Activated T-helper 1 cell treated with Interleukin-2 at 50 U/mL for 16 hours (primary cell): Measurements from ENCODE around the gene TMEM132C.

Experiments
- DNase-seq: peaks from one replicate; pipeline ENCODE4 v3.0.0-alpha.2; 2020; ENCODE audit warnings: low read depth

The TMEM132C gene

DNA sequence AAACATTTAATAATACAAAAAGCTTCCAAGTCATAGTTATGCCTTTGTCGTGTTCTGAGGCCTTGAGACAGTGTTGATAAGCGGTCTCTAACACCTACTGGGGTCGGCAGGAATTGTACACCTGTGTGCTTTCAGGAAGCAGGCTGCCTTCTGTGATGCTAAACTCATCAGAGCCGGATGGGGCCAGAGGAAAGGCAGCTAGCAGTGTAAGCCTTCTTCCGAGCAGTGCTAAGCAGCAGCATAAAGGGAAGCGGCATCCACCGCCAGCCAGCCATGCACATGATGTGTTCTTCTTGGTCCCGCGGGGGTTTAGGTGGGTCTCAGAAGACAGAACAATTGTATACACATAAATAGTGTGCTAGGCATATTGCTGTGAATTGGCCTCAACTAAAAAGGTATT is 397.5 kb downstream of the TMEM132C start:
- no peak for DNase-seq

DNA sequence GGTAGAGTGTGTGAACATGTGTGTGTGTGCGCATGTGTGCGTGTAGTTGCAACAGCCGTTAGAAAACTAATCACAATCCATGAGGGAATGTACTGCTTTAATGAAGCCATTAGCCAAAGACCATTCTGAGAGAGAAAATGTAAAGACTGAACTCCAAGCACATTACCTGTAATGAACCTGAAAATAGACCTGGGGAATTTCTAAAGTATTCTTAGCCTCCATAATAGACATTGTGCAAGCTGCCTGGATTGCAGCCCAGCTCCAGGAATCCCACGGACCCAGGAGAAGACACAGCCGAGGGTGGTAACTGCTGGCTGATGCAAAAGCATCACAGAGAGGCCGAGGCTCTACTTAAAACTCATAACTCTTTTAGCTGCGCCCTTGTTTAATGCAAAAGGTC is 400.2 kb downstream of the TMEM132C start:
- DNase-seq = no peak

DNA sequence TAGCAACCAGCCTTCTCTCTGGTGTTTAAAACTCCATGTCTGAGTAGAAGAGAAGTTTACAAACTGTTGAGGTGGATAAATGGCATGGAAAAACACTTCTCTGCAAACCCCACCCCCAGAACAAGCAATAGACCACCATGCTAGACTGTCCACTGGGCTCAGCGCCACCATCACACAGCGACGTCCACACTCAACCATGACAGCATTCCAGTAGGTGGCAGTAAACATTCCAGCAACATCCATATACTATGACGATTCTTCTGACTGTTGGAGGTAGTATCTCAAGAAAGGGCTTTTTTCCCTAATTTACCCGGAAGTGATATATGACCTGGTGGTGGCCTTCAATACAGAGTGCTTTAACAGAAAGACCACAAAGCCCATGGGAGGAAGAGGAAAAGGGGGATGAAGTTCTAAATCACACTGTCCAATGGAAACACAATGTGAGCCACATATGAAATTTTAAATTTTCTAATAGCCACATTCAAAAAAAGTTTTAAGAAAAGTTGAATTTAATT is 404.6 kb downstream of the TMEM132C start:
- no peak for DNase-seq

DNA sequence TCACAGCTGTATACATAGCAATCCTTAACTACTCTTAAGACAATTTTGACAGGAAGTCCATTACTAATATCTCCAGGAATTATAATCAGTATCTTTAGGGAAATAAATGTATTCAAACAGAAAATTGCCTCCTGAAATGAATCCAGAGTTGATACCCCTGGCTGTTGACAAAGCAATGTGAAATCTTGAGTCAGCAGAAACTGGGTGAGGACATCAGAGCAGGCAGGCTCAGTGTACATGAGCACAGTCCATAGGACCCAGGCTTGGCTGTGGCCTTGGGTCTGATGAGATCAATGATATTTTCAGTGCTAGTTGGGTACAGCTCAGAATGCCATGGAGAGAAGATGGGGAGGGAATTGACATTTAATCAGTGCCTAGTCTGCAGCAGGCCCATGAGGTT is 405.5 kb downstream of the TMEM132C start:
- no peak for DNase-seq

DNA sequence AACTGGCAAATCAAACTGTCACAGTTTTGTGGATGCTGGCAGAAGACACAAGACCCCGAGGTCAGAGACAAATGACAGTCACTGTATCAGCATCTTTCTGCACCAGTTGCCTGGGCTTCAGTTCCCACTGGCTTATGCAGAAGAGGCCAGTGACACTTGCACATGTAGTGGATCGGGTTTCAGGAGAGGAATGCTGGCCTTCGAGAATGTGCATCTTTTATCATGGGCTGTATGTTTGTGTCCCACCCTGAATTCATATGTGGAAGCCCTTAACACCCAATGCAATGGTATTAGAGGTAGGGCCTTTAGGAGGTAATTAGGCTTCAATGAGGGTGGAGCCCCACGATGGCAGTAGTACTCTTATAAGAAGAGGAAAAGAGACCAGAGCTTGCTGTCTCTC is 405.9 kb downstream of the TMEM132C start:
- no peak for DNase-seq

DNA sequence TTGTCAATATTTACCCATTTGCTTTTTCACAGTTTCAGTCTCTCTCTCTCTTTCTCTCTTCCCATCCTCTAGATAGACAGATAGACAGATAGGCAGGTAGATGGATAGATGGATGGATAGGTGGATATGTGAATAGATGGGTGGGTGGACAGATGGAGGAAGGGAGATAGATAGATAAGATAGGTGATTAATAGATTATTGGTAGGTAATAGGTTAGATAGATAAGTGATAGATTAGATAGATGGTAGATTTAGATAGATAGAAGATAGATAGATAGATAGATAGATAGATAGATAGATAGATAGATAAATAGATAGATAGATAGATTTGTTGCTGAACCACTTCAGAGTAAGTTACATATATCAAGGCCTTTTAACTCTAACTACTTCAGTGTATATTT is 408.6 kb downstream of the TMEM132C start:
- DNase-seq = no peak

DNA sequence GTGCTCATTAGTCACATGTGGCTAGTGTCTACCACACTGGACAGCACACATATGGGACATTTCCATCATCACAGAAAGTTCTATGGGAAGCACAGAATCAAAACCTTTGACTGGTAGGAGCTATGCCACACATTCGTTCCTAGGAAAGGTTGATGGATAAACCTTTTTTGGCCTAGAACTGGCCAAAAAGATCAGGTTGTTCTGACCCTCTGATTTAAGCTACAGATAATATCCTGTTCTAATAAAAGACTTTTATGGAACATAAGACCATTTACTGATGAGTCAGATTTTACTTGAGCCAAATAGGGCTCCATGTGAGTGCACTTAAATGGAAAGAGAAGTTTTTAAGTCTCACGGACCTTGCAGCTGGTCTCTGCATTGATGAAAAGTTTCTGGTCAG is 413.6 kb downstream of the TMEM132C start:
- no peak for DNase-seq

DNA sequence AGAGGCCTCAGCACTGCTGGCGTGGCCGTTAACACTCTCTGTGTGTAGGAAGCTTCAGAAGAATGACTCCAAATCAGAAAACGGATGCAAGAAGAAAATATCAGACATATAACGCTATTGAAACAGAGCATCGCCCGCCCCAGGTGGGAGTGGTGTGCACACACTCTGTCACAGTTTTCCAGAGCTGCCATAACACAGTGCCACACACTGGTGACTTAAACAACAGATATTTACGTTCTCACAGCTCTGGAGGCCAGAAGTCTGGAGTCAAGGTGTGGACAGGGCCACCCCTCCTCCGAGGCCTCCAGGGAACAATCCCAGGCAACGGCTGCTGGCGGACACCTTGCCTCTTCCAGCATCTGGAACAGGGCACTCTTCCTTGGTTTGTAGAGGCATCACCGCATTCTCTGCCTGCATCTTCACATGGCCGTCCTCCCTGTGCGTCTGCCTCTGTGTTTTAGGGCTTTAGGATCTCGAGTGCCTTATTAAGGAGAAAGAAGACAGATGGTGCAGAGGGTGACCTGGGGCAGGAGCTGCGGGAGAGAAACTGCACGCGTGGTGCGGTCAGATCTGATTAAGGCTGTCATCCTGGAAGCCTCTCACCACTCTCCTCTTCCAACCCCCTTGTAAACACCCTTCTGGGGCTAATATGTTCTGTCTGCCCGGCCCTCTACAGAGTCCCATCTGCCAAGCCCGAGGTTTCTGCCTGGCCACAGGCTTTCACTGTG is 415.7 kb downstream of the TMEM132C start:
- DNase-seq = no peak

DNA sequence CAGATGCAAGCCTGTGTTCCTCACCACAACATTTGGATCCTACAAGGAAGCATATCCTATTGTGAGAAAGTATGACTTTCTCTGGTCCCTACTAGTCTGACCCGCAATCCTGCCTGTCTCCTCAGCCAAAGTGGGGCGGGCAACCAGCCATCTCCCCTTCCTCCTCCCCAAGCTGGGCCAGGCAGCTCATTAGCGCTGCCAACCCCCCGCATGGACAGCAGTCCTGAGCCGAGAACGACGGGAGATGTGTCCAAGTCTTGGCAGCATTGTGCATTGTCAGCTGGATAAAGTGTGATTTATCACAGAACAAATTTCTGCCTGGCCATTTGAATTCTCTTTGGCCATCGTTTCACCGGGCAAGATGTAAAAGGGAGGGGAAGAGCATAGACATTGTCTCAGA is 417.4 kb downstream of the TMEM132C start:
- DNase-seq = no peak

DNA sequence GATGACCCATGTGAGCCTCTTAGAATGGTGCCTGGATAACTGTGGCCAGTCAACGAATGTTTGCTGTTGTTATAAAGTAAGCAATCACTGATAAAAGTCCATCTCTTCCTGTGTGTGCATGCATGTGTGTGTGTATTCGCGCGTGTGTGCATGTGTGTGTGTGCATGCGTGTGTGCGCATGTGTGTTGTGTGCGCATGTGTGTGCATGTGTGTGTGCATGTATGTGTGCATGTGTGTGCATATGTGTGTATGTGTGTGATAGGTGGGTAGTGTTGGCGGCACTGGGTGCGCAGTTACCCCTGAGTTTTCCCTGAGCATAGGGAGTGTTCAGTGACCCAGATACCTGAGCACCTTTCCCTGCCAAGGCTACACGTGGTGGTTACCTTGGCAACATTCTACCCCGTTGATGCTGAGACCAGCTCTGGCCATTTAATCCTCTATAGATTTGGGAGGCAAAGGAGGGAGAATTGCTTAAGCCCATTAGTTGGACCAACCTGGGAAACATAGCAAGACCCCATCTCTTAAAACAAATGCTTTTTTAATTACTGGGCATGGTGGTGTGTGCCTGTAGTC is 419.0 kb downstream of the TMEM132C start:
- no peak for DNase-seq

DNA sequence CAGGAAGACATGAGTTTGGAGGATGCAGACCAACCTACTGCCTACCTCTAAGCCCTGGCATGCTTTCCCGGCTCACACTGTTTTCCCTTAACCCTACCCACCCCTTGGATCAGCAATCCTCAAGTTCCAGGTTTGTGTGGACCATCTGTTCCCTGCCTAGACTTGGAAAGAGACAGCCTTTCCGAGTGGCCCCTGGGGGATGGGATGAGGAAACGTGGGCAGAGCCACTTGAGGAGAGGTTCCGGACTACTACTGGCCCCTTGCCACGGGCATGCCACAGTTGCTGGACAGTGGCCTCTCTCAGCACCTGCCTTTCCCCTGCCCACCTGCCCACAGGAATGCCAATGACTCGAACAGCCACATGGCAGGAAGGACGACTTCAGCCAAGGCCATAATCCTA is 420.9 kb downstream of the TMEM132C start:
- no peak for DNase-seq

DNA sequence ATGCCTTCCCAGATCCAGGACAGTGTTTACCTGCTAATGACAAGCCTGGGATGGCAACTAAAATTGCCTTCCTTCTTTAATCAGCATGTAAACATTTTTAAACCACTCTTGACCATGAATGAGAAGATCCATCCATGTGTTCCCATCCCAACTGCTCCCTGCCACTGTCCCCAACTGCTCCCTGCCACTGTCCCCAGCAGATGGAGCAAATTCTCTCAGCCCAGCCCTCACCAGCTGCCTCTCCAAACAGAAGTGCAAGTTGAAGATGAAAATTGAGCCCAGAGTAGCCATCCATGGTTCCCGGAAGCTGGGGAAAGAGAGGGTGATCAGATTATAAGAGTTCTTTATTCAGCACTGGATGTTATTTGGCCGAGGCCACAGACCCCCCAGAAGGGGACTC is 423.7 kb downstream of the TMEM132C start:
- no peak for DNase-seq

DNA sequence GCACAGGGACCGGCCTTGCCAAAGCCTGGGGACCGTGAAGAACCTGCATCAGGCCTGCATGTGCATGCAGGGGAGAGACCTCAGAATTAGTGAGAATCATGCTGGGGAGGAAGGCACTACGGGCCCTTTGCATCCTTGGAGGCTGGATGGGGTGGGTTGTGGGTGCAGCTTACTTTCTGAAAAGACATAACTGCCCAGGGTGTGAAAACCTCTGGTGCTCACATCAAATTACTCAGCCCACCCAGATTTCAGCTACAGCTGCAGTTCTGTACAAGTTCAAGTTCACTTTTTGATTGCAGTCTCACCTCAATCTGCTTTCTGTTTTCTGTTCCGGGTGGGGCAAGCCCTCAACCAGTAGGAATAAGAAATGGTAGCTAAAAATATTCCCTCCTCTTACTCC is 426.1 kb downstream of the TMEM132C start:
- no peak for DNase-seq

DNA sequence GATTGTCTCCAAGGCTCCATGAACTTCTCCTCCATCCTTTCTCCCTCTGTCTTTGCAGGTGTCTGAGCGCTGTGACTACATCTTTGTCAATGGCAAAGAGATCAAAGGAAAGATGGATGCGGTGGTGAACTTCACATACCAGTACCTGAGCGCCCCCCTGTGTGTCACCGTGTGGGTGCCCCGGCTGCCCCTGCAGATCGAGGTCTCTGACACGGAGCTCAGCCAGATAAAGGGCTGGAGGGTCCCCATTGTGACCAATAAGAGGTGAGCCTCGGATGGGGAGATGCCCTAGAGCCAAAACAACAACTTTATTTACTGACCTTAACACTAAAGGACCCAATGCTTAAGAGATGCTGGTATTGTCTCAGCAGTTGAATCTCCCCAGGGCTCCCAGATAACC is 426.8 kb downstream of the TMEM132C start:
- no peak for DNase-seq

DNA sequence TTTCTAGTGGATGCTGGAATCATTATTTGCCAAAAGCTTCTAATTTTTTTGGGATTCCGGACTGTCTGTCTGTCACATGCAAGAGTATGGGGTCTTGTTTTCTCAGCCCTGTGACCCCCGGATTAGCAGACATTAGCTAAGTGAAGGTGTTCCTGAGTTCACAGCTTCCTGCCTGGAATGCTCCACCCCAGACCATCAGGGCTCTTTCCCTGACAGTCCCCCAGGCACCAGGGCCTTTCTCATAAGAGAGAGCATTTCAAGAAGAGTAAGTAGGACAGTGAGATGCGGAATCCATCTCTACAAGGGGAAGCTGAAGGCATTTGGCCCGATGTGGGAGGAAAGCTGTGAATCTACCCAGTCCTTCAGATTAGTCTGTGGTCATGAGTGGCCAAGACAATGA is 427.5 kb downstream of the TMEM132C start:
- no peak for DNase-seq

DNA sequence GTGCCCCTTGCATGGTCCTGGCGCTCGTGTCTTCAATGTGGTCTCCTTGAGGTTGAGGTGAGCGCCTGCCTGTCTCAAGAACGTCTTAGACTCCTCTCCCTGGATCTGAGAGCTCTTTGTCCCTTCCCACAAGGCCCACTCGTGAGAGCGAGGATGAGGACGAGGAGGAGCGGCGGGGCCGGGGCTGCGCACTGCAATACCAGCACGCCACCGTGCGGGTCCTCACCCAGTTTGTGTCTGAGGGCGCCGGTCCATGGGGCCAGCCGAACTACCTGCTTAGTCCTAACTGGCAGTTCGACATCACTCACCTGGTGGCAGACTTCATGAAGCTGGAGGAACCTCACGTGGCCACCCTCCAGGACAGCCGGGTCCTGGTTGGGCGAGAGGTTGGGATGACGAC is 428.7 kb downstream of the TMEM132C start:
- no peak for DNase-seq

DNA sequence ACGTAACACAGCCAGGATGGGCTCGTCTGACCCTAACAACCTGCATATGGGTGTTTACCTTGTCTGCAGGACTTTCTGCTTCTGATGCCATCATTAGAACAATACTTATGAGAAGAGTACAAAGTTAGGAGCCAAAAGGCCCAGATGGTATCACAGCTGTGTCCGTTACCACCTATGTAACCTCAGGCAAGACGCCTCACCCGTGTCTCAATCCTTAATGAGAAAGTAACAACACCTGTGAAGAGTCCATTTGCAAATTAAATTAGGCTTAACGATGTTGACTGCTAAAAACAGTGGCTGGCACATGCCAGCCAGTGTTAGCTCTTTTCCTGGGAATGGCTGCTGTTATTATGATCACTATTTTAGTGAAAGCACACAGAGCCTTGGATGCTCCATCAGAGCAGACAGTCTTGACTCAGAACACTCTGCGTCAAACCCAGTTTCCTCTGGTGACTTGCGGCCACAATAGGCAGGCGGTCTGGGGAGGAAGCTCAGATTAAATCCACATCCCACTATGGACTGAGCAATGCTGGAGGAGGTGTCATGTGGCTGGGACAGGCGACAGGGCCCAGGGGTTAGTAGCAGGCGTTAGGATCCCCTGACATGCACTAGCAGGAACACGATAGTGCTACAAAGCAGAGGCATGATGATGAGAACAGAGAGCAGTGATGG is 431.5 kb downstream of the TMEM132C start:
- DNase-seq = no peak

DNA sequence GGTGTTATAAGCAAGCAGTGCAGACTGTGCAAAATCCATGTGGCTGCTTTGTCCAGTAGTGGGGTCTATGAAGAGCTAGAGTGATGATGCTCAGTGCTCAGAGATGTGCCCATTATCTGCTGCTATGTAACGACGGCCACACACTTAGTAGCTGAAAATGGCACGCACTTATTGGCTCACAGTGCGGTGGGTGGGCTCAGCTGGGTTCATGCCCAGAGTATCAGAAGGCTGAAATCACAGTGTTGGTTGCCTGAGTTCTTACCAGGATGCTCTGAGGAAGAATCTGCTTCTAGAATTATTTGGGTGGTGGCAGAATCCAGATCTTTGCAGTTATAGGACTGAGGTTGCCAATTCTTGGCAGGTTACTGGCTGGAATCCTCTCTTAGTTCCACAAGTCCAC is 432.1 kb downstream of the TMEM132C start:
- no peak for DNase-seq

DNA sequence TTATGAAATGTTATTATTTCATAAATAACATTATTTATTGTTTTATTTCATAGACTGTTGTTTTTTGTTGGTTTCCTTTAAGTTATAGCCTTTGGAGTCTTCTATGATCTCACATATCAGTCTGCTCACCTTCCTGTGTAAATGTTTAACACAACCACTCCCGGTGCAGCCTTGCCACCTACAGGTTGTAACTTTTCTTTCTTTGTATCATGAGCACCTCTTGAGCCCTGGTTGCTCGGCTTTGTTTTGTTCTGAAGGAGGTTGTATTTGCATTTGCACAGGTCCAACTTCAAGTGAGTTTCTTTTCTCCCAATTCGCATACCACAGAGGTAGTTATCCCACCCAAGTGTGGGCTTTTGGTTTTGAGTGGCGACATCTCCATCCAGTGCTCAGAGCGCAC is 435.4 kb downstream of the TMEM132C start:
- no peak for DNase-seq

DNA sequence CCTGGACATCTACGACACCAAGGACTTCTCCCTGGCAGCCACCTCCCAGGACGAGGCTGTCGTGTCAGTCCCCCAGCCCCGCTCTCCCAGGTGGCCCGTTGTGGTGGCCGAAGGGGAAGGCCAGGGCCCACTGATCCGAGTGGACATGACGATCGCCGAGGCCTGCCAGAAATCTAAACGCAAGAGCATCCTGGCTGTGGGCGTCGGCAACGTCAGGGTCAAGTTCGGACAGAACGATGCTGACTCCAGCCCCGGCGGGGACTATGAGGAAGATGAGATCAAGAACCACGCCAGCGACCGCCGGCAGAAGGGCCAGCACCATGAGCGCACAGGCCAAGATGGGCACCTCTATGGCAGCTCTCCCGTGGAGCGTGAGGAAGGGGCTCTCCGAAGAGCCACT is 438.2 kb downstream of the TMEM132C start:
- DNase-seq = no peak

DNA sequence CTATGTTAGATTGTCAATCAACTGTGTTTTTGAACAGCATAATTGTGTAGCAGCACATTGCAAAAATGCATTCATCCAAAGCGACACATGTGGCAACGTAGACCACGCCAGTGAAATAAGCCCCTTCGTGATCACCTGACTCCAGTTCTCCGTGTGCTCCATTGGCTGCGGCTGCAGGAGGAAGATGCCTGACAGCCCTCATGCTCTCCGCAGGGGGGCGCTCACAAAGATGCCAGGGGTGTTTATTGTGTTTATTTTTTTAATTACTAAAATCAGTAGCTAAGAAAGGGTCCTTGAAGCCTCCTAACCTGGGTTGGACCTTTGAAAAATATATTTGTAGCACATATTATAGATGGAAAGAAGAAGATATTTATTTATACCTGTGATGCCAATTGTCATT is 440.5 kb downstream of the TMEM132C start:
- no peak for DNase-seq

DNA sequence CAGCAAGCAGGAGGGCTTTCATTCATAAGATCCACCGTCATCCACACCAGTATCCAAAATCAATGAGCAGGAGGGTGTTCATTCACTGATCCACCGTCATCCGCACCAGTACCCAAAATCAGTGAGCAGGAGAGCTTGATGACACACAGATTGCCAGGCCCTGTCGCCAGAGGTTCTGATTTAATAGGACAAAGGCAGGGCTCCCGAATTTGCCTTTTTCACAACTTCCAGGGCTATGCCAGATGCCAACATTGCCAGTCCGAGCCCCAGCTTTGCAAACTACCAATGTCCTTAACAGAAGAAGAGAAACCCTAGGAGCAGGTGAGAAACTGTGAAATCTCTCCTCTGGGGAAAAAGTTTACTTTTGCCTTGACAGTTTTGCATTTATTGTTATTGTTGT is 441.8 kb downstream of the TMEM132C start:
- DNase-seq = no peak

DNA sequence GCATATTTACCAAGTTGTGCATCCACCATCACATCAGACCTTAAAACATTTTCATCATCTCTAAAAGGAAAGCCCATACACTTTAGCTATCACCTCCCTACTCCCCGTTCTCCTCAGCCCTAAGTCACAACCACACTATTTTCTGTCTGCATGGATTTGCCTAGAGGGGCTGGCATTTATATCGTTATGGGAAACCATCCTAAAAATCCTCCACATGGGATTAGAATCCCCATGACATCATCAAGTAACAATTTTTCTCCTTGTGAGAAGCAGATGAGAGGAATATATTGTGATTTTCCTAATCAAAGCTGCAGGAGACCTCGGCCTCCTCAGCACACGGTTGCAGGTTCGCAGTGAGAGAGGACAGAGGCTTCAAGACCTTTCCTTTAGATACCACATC is 442.7 kb downstream of the TMEM132C start:
- DNase-seq = no peak

DNA sequence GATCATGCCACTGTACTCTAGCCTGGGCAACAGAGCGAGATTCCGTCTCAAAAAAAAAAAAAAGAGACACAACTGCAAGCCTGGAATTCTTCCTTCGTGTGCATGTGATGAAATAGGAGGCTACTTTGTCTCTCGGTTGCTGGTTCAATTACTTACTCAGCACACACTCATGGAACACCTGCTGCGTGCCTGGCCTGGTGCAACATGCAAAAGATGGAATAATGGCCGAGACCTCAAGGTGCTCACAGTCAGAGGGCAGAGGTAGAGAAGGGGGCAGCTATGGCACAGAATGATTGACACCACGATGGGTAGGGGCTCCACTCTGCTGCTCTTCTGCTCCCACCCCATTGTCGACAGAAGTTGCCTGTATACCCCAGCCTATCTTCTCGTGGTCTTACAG is 444.5 kb downstream of the TMEM132C start:
- no peak for DNase-seq
